Measurements from ENCODE around the gene NECTIN4. TPM values are rescaled to one million over a fixed set of nuclear protein-coding genes. Genes with fewer than 3 reads are reported as not detected.

The NECTIN4 gene
- total and polyA plus RNA-seq, 7 donors, result 0.01 to 0.03 TPM; not detected in 5

DNA sequence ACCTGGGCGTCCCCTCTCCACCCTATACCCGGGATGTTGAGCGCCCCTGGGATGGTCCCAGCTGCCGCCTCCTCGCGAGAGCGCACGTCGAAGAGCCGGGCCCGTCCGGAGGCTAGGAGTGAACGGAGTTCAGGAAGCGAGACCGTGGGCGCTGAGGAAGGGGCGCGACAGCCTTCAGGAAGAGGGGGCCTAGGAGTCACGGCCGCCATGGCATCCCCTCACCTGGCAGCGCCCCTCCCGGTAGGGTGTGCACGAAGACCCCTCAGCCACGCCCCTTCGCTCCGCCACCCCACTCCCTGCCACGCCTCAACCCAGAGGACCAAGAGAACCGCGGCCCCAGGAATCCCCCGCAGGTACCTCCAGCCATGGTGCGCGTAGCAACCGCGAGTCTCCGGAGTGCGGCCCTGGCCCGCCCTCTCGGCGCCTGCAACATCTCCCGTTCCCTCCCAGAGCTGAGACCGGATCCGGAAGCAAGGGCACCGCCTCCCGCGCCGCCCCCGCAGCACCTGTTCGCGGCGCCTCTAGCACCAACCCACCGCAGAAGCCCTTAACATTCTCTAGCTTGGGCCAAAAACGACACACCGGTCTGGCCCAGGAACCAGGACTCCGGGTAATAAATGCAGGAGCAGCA is 50.7 kb downstream of the NECTIN4 start, which contains the start of gene TSTD1:
TSTD1 (minus strand) TSS at position 442 of the 631 bp plus-strand sequence; CDS start at position 367, 75 bp downstream.
- no peaks in the 10 kb centered on the region for H3K27me3 ChIP-seq (ENCODE audit: insufficient read depth in 3 of 3, low read length in 2 of 3)
- WGBS, 3 donors, result 25 to 27% (median 26%) methylated on average over 51 to 54 of the region's 54 CpGs
- H3K27ac ChIP-seq, result no peak within 1 kb of the TSS

DNA sequence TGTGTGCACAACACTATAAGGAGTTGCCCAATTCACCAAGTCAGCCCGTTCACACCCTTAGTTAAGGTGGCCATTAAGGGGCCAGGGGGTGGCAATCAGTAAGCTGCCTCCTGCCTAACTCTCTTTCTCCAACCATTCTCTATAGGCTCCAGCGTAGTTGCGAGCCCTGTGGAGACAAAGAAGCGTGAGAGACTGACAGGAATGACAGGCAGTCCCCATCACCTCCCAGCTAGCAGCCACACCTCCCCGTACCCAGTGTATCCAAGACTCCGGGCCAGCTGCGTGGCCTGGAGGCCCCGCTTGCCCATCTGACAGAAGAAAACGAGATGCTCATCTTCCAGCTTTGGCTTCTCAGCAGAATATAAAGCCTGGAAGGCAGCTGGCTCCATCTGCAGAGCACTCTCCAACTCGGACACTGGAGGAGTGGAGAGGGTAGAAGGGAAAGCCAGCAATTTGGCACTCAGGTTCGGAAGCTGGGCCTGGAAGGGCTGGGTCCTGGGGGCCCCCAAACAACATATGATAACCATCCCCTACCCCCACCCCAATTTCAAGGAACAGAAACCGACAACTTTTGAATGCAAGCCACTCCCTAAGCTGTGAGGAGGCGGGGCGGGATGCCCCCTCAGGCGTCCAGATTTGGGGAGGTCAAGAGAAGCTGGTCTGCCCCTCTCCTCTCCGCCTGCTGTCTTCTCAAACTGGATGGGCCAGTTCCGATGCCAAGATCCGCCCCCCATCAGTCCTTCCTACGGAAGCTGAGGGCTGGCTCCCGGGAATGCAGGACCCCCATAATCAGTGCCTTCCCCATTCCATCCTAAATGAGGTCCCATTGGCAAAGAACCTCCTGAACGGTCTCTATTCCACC is 51.5 kb downstream of the NECTIN4 start:
- no peak overlapping the region for H3K27ac ChIP-seq
- ATAC-seq (peak in 2 of 4 donors; percentile 12 to 15), DNase-seq (no peak)
- H3K9me3 ChIP-seq, result no peaks in the 10 kb centered on the region
- peaks cover 2% of the 10 kb centered on the region for H3K4me1 ChIP-seq
- no peaks in the 10 kb centered on the region for H3K27me3 ChIP-seq (ENCODE audit: insufficient read depth in 3 of 3, low read length in 2 of 3)
- peaks cover 10 to 37% of the 10 kb centered on the region in 2 donors for H3K36me3 ChIP-seq (ENCODE audit: insufficient read depth in 1 of 2, low read depth in 1 of 2)
- H3K4me3 ChIP-seq, result peak overlapping the region; percentile 64
- WGBS, 3 donors, result 50 to 64% (median 55%) methylated on average over 21 of the region's 21 CpGs
- intact Hi-C loops (cut with DNase I), result no loop called here
- TF ChIP-seq, protein P1, sequence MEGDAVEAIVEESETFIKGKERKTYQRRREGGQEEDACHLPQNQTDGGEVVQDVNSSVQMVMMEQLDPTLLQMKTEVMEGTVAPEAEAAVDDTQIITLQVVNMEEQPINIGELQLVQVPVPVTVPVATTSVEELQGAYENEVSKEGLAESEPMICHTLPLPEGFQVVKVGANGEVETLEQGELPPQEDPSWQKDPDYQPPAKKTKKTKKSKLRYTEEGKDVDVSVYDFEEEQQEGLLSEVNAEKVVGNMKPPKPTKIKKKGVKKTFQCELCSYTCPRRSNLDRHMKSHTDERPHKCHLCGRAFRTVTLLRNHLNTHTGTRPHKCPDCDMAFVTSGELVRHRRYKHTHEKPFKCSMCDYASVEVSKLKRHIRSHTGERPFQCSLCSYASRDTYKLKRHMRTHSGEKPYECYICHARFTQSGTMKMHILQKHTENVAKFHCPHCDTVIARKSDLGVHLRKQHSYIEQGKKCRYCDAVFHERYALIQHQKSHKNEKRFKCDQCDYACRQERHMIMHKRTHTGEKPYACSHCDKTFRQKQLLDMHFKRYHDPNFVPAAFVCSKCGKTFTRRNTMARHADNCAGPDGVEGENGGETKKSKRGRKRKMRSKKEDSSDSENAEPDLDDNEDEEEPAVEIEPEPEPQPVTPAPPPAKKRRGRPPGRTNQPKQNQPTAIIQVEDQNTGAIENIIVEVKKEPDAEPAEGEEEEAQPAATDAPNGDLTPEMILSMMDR (IDR thresholded peaks at IDR 0.05), result no peak

More for the DNA sequence above, 50.7 kb downstream of the NECTIN4 start, which contains the start of gene TSTD1:
- intact Hi-C loops (cut with DNase I), result no loop called here
- DNase-seq, result peak; percentile 61 to 70
- Histone ChIP-seq H3K4me1 (peaks cover 4% of the 10 kb centered on the region), H3K36me3 (ENCODE audit: insufficient read depth in 1 of 2, low read depth in 1 of 2) (peaks cover 10 to 40% of the 10 kb centered on the region in 2 donors), H3K9me3 (no peaks in the 10 kb centered on the region), H3K4me3 (peak within 1 kb of the TSS; percentile 64)
- TF ChIP-seq, protein P1 (IDR thresholded peaks at IDR 0.05), result no peak
- ATAC-seq, result peak; percentile 87 to 92 (median 87)

DNA sequence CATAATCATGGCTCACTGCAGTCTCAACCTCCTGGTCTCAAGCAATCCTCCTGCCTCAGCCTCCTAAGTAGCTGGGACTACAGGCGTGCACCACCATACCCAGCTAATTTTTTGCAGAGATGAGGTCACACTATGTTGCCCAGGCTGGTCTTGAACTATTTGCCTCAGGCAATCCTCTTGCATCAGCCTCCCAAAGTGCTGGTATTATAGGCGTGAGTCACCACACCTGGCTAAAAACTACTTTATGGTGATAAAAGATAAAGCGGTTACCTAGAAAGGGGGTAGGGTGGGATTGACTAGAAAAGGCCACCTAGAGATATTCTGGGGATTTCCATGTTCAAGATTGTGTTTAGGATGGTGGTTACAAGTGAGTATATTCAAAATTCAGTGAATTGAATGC is 55.6 kb downstream of the NECTIN4 start:
- no peak overlapping the region for H3K4me3 ChIP-seq
- TF ChIP-seq, protein P1 (IDR thresholded peaks at IDR 0.05), result no peak
- no peak overlapping the region for H3K27ac ChIP-seq
- ATAC-seq (no peak), DNase-seq (no peak)
- no peaks in the 10 kb centered on the region for H3K27me3 ChIP-seq (ENCODE audit: insufficient read depth in 3 of 3, low read length in 2 of 3)
- H3K9me3 ChIP-seq, result no peaks in the 10 kb centered on the region
- H3K36me3 ChIP-seq (ENCODE audit: insufficient read depth in 1 of 2, low read depth in 1 of 2), result no peaks in the 10 kb centered on the region
- 98 to 100% (median 99%) methylated on average over 3 of the region's 3 CpGs for WGBS, 3 donors
- no peaks in the 10 kb centered on the region for H3K4me1 ChIP-seq
- intact Hi-C loops (cut with DNase I), result no loop called here

DNA sequence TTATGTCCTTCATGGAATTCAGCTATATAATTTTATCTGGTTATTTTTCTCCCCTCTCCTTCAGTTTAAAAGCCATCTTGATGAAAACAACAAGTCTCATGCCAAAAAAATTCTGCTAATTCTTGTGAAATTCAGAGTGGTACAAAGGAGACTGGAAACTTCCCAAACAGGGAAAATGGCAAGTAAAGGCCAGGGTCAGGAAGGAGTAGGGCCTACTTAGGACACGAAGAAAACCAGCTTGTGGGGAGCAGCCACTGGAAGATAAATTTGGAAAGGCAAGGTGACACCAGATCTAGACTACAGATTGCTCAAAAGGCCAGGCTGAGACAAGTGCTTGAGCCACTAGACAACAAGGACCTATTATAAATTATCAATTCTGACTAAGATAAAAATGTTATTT is 56.9 kb downstream of the NECTIN4 start:
- Histone ChIP-seq H3K36me3 (ENCODE audit: insufficient read depth in 1 of 2, low read depth in 1 of 2) (no peaks in the 10 kb centered on the region), H3K4me1 (no peaks in the 10 kb centered on the region), H3K27me3 (ENCODE audit: insufficient read depth in 3 of 3, low read length in 2 of 3) (no peaks in the 10 kb centered on the region), H3K27ac (no peak overlapping the region), H3K9me3 (no peaks in the 10 kb centered on the region), H3K4me3 (no peak overlapping the region)
- WGBS, 3 donors, result 46 to 60% (median 48%) methylated on average over 1 of the region's 1 CpG
- no peak for DNase-seq
- ATAC-seq, result no peak
- intact Hi-C loops (cut with DNase I), result no loop called here
- TF ChIP-seq, protein P1 (IDR thresholded peaks at IDR 0.05), result no peak
